Heart left ventricle (tissue), 16 donors: ENCODE results near the gene IKZF4. TPM values are rescaled to one million over a fixed set of nuclear protein-coding genes. Genes with fewer than 3 reads are reported as not detected.
"Not testable (repeated sequence)": the region's sequence is repeated elsewhere in the genome, so short reads cannot be mapped to it uniquely, and the experiment has no call there.

Source experiments
- ATAC-seq, 4 donors: fragments of 200-7000 bp; cut with Tn5 transposase; one replicate each; pipeline ENCODE4 v1.9.1; 2020 to 2022; ENCODE audit warnings: moderate library complexity in 4 of 4, mild to moderate bottlenecking in 3 of 4, moderate number of reproducible peaks in 1 of 4
- DNase-seq, 5 donors: peaks; one replicate each; pipeline ENCODE4 v3.0.0-alpha.2; 2020
- H3K27ac ChIP-seq, 12 donors: fragments of 200-600 bp; sonication (generic) in 4 of 12; one replicate each; pipeline versions ENCODE4 v1.5.0 to v1.8.0; 2016 to 2022; ENCODE audit warnings: mild to moderate bottlenecking in 2 of 12
- H3K27me3 ChIP-seq, 9 donors: fragments of 200-600 bp; sonication (generic) in 2 of 9; one replicate each; pipeline versions ENCODE4 v1.5.1 to v1.8.0; 2016 to 2022; ENCODE audit warnings: mild to moderate bottlenecking in 3 of 9
- H3K36me3 ChIP-seq, 9 donors: fragments of 200-600 bp; sonication (generic) in 2 of 9; one replicate each; pipeline versions ENCODE4 v1.5.0 to v1.8.0; 2018 to 2022; ENCODE audit warnings: mild to moderate bottlenecking in 2 of 9
- H3K4me1 ChIP-seq, 12 donors: fragments of 200-600 bp; sonication (generic) in 4 of 12; one replicate each; pipeline versions ENCODE4 v1.5.0 to v1.8.0; 2016 to 2022; ENCODE audit warnings: mild to moderate bottlenecking in 3 of 12
- H3K4me3 ChIP-seq, 12 donors: fragments of 200-600 bp; sonication (generic) in 4 of 12; one replicate each; pipeline versions ENCODE4 v1.5.0 to v1.8.0; 2017 to 2022; ENCODE audit warnings: mild to moderate bottlenecking in 9 of 12, moderate library complexity in 4 of 12
- H3K9me3 ChIP-seq, 12 donors: fragments of 200-600 bp; sonication (generic) in 4 of 12; one replicate each; pipeline versions ENCODE4 v1.5.0 to v1.8.0; 2016 to 2022; ENCODE audit warnings: mild to moderate bottlenecking in 1 of 12
- CTCF ChIP-seq, 12 donors: fragments of 200-600 bp; sonication (generic) in 4 of 12; IDR thresholded peaks; one replicate each; pipeline versions ENCODE4 v1.5.0 to v1.8.0; 2018 to 2022; ENCODE audit warnings: antibody characterized with exemption in 12 of 12, mild to moderate bottlenecking in 5 of 12
- POLR2A ChIP-seq, 2 donors: fragments of 450-650 bp; IDR thresholded peaks; one replicate each; pipeline ENCODE4 v1.6.1; 2017; ENCODE audit warnings: antibody characterized with exemption in 2 of 2, mild to moderate bottlenecking in 2 of 2, moderate library complexity in 2 of 2
- WGBS, 4 donors: extraction: QIAGEN DNeasy Blood & Tissue Kit in 2 of 4; methylation state at CpG; one replicate each; pipeline versions ENCODE4 v1.1.5 to v1.1.7; 2013 to 2018; 5-methylcytosine and 5-hydroxymethylcytosine counted together
- intact Hi-C, 10 donors: fragments of 100-400 bp; cut with DNase I; formaldehyde crosslinking; loops; one replicate each; pipeline versions ENCODE4 v1.11.1 to v1.14.2; 2022
- polyA plus RNA-seq, 2 donors: library from polyadenylated mRNA; stranded (reverse); fragments of 200-250 nt; gene quantifications; one replicate each; pipeline ENCODE4 v1.2.3, GENCODE V29; 2013
- total RNA-seq, 9 donors: library from RNA; depleted of rRNA in 2 of 9; stranded (reverse); fragments of >200 nt in 2 of 9; fragmentation: NEBNext Ultra II Directional in 3 of 9; extraction: Animal tissue kit (Norgen Biotek cat#: 25700) in 3 of 9; gene quantifications; one replicate each; pipeline versions ENCODE4 v1.1.0 to v1.2.4, GENCODE V29; 2016 to 2023
- donor health status: ischemic (EF 13 %, LVEDD 7.1; RV severe dilation, severe dysfunction).
- donor health status: healthy with polysubstance abuse.
- donor health status: DM: no; HTN: yes; CAD: no.
- donor health status: DM: no; HTN: no; CAD: no.
- donor health status: ischemic (EF 25% LVEDD 6.9; RV normal size, moderate dysfunction).
- donor health status: ischemic (EF 25% LVEDD 5.7; RV mildly dilated, moderate dysfunction).
- donor health status: healthy.
- donor health status: DM: yes; HTN: yes; CAD: no.
- donor health status: ischemic (EF 35%, LVEDD 5.7; RV mildly dilated, moderate dysfunction).
- donor health status: nonischemic (EF 11% LVEDD 7.7; RV severe dilation, severe dysfunction).
- donor health status: DM: yes; HTN: yes; CAD: no.
- donor health status: PGD.
- donor health status: ischemic (EF 29% LVEDD 5.4; RV normal size, mild dysfunction).
- donor health status: nonischemic (EF 23%, LVEDD 6.1; RV moderate dilation, normal function).

The IKZF4 gene
- total and polyA plus RNA-seq, 11 donors, result 2.6 to 10.3 (median 6.8) TPM

- ATAC-seq, result no peak
- intact Hi-C loops, result no loop called here
- 94 to 97% (median 95%) methylated on average over 7 of the region's 7 CpGs for WGBS, 4 donors
- Histone ChIP-seq H3K36me3 (peaks cover 0 to 57% (median 28%) of the 10 kb centered on the region in 9 donors), H3K4me3 (no peak overlapping the region), H3K27me3 (no peaks in the 10 kb centered on the region), H3K9me3 (no peaks in the 10 kb centered on the region), H3K27ac (no peak overlapping the region), H3K4me1 (peaks cover 0 to 47% (median 23%) of the 10 kb centered on the region in 12 donors)
- DNase-seq, result no peak
- TF ChIP-seq POLR2A (IDR thresholded peaks at IDR 0.05) (no peak), CTCF (IDR thresholded peaks at IDR 0.05) (no peak)
Observed at GRCh38 chr12:55978393-55978792, 42.5 kb upstream of the IKZF4 start.

GRCh38 chr12:55979069-55979468, 41.8 kb upstream of the IKZF4 start:
- WGBS, 4 donors, result 90 to 99% (median 94%) methylated on average over 3 of the region's 3 CpGs
- no peaks in the 10 kb centered on the region for H3K9me3 ChIP-seq
- H3K27ac ChIP-seq, result no peak overlapping the region
- no peak for ATAC-seq
- no peak for DNase-seq
- no peak overlapping the region for H3K4me3 ChIP-seq
- no peaks in the 10 kb centered on the region for H3K27me3 ChIP-seq
- H3K4me1 ChIP-seq, result peaks cover 0 to 47% (median 23%) of the 10 kb centered on the region in 12 donors
- peaks cover 0 to 63% (median 33%) of the 10 kb centered on the region in 9 donors for H3K36me3 ChIP-seq
- intact Hi-C loops, result no loop called here
- no peak for TF ChIP-seq POLR2A (IDR thresholded peaks at IDR 0.05)

GRCh38 chr12:55981882-55982281, 39.0 kb upstream of the IKZF4 start:
- H3K9me3 ChIP-seq, H3K4me3 ChIP-seq, DNase-seq, intact Hi-C loops, H3K27me3 ChIP-seq, H3K27ac ChIP-seq, ATAC-seq: not testable (repeated sequence)
- Histone ChIP-seq H3K4me1 (peaks cover 0 to 33% (median 8%) of the 10 kb centered on the region in 12 donors), H3K36me3 (peaks cover 0 to 82% (median 58%) of the 10 kb centered on the region in 9 donors)
- WGBS, 4 donors, result 73 to 88% (median 76%) methylated on average over 5 of the region's 5 CpGs

GRCh38 chr12:55982319-55982936, 38.4 kb upstream of the IKZF4 start:
- Histone ChIP-seq H3K36me3 (peaks cover 0 to 82% (median 64%) of the 10 kb centered on the region in 9 donors), H3K9me3 (no peaks in the 10 kb centered on the region), H3K4me1 (peaks cover 0 to 27% (median 4%) of the 10 kb centered on the region in 12 donors), H3K27ac (no peak overlapping the region), H3K4me3 (no peak overlapping the region), H3K27me3 (no peaks in the 10 kb centered on the region)
- intact Hi-C loops, result no loop called here
- ATAC-seq (no peak), DNase-seq (no peak)
- WGBS, 4 donors, result 60 to 74% (median 64%) methylated on average over 3 of the region's 3 CpGs
- TF ChIP-seq CTCF (IDR thresholded peaks at IDR 0.05), result no peak
- TF ChIP-seq POLR2A (IDR thresholded peaks at IDR 0.05), result no peak

GRCh38 chr12:55983232-55983842, 37.5 kb upstream of the IKZF4 start:
- peaks cover 0 to 18% (median 0%) of the 10 kb centered on the region in 12 donors for H3K4me1 ChIP-seq
- H3K4me3 ChIP-seq, result no peak overlapping the region
- no peak for DNase-seq
- TF ChIP-seq POLR2A (IDR thresholded peaks at IDR 0.05), result no peak
- TF ChIP-seq CTCF (IDR thresholded peaks at IDR 0.05), result no peak
- H3K27me3 ChIP-seq, result no peaks in the 10 kb centered on the region
- H3K27ac ChIP-seq, result no peak overlapping the region
- no peaks in the 10 kb centered on the region for H3K9me3 ChIP-seq
- intact Hi-C loops, result no loop called here
- WGBS, 4 donors, result 61 to 74% (median 68%) methylated on average over 4 of the region's 4 CpGs
- peaks cover 4 to 90% (median 73%) of the 10 kb centered on the region in 9 donors for H3K36me3 ChIP-seq
- ATAC-seq, result peak in 2 of 4 donors; percentile 41
